ENCODE measurements around the gene YWHAG. TPM values are rescaled to one million over a fixed set of nuclear protein-coding genes. Genes with fewer than 3 reads are reported as not detected.

The YWHAG gene
- total and polyA plus RNA-seq, 4 donors = 11.6 to 46.7 (median 43.5) TPM

GRCh38 chr7:76356115-76356514, 2.7 kb downstream of the YWHAG start (continued):
- no peak for TF ChIP-seq ZBTB33 (IDR thresholded peaks at IDR 0.05)
- no peak for TF ChIP-seq MAX (IDR thresholded peaks at IDR 0.05)
- TF ChIP-seq SP1 (IDR thresholded peaks at IDR 0.05) = no peak

- no peaks in the 10 kb centered on the region for H3K27me3 ChIP-seq (ENCODE audit: control insufficient read depth in 4 of 4, insufficient read depth in 4 of 4, low read length in 3 of 4)
- peaks cover 3 to 22% (median 17%) of the 10 kb centered on the region in 4 donors for H3K4me1 ChIP-seq (ENCODE audit: control insufficient read depth in 4 of 4, insufficient read depth in 4 of 4, low read length in 3 of 4)
- peaks cover 0 to 4% (median 3%) of the 10 kb centered on the region in 4 donors for H3K36me3 ChIP-seq (ENCODE audit: control insufficient read depth in 4 of 4, insufficient read depth in 3 of 4, low read depth in 1 of 4, low read length in 3 of 4)
- no peak for DNase-seq (ENCODE audit: low spot score)
- H3K9me3 ChIP-seq (ENCODE audit: control insufficient read depth in 4 of 4, low read length in 3 of 4) = no peaks in the 10 kb centered on the region
- TF ChIP-seq SP1 (IDR thresholded peaks at IDR 0.05) = no peak
- TF ChIP-seq FOXA1 (IDR thresholded peaks at IDR 0.05) = no peak
- no peak for TF ChIP-seq JUND (IDR thresholded peaks at IDR 0.05)
- TF ChIP-seq HNF4A (conservative IDR thresholded peaks at IDR 0.05) = no peak
- no peak for TF ChIP-seq CTCF (IDR thresholded peaks at IDR 0.05; ENCODE audit: low read depth, low read length, missing input control)
- H3K27ac ChIP-seq (ENCODE audit: low read depth in 1 of 2, low read length in 2 of 2) = no peak overlapping the region
- no peak overlapping the region for H3K4me3 ChIP-seq (ENCODE audit: low read depth in 1 of 3, low read length in 3 of 3)
- H3K9ac ChIP-seq (ENCODE audit: low read depth in 1 of 2, low read length in 2 of 2) = no peak overlapping the region
- 88% methylated on average over 9 of the region's 9 CpGs for WGBS
Observed at GRCh38 chr7:76354981-76355730, 3.6 kb downstream of the YWHAG start.

- 93% methylated on average over 4 of the region's 4 CpGs for WGBS
- no peak for DNase-seq (ENCODE audit: low spot score)
- no peak for TF ChIP-seq CTCF (IDR thresholded peaks at IDR 0.05; ENCODE audit: low read depth, low read length, missing input control)
- H3K36me3 ChIP-seq (ENCODE audit: control insufficient read depth in 4 of 4, insufficient read depth in 3 of 4, low read depth in 1 of 4, low read length in 3 of 4) = peaks cover 0 to 8% (median 5%) of the 10 kb centered on the region in 4 donors
- H3K9ac ChIP-seq (ENCODE audit: low read depth in 1 of 2, low read length in 2 of 2) = no peak overlapping the region
- H3K27ac ChIP-seq (ENCODE audit: low read depth in 1 of 2, low read length in 2 of 2) = no peak overlapping the region
- no peaks in the 10 kb centered on the region for H3K27me3 ChIP-seq (ENCODE audit: control insufficient read depth in 4 of 4, insufficient read depth in 4 of 4, low read length in 3 of 4)
- H3K9me3 ChIP-seq (ENCODE audit: control insufficient read depth in 4 of 4, low read length in 3 of 4) = no peaks in the 10 kb centered on the region
- no peak overlapping the region for H3K4me3 ChIP-seq (ENCODE audit: low read depth in 1 of 3, low read length in 3 of 3)
- peaks cover 3 to 26% (median 20%) of the 10 kb centered on the region in 4 donors for H3K4me1 ChIP-seq (ENCODE audit: control insufficient read depth in 4 of 4, insufficient read depth in 4 of 4, low read length in 3 of 4)
Observed at GRCh38 chr7:76354516-76354915, 4.3 kb downstream of the YWHAG start.
